HG02884 (cell line): ENCODE data around the gene ARID3B.
"Not testable (repeated sequence)": the region's sequence is repeated elsewhere in the genome, so short reads cannot be mapped to it uniquely, and the experiment has no call there.

Experiments used
- ATAC-seq: cut with Tn5 transposase; IDR thresholded peaks from one replicate; pipeline ENCODE4 v1.9.1; 2021; ENCODE audit warnings: mild to moderate bottlenecking, moderate library complexity; ENCODE audit not compliant: unreplicated experiment

Gene ARID3B

GRCh38 chr15:74565381-74566085 is 24.5 kb downstream of the ARID3B start:
- no peak for ATAC-seq

- ATAC-seq = no peak
These were observed 27.6 kb downstream of the ARID3B start for GRCh38 chr15:74568594-74568993.

- ATAC-seq = no peak
These were observed 28.7 kb downstream of the ARID3B start for GRCh38 chr15:74569731-74570070.

- no peak for ATAC-seq
These were observed 30.2 kb downstream of the ARID3B start for GRCh38 chr15:74571191-74571590.

GRCh38 chr15:74573987-74574386 is 33.0 kb downstream of the ARID3B start:
- no peak for ATAC-seq

GRCh38 chr15:74578496-74578994 is 37.5 kb downstream of the ARID3B start:
- ATAC-seq = no peak

GRCh38 chr15:74579001-74579400 is 38.0 kb downstream of the ARID3B start:
- no peak for ATAC-seq

GRCh38 chr15:74580538-74581350 is 39.7 kb downstream of the ARID3B start:
- no peak for ATAC-seq

GRCh38 chr15:74584204-74584603 is 43.2 kb downstream of the ARID3B start:
- ATAC-seq = no peak

GRCh38 chr15:74584779-74585178 is 43.8 kb downstream of the ARID3B start:
- no peak for ATAC-seq

- ATAC-seq = no peak
These were observed 44.2 kb downstream of the ARID3B start for GRCh38 chr15:74585191-74585590.

GRCh38 chr15:74585857-74586256 is 44.8 kb downstream of the ARID3B start:
- no peak for ATAC-seq

GRCh38 chr15:74589826-74590225 is 48.8 kb downstream of the ARID3B start:
- no peak for ATAC-seq

GRCh38 chr15:74592222-74592621 is 51.2 kb downstream of the ARID3B start:
- ATAC-seq = no peak

GRCh38 chr15:74593122-74593521 is 52.1 kb downstream of the ARID3B start:
- ATAC-seq = no peak

GRCh38 chr15:74594455-74594854 is 53.4 kb downstream of the ARID3B start:
- no peak for ATAC-seq

GRCh38 chr15:74595271-74595670 is 54.3 kb downstream of the ARID3B start:
- ATAC-seq = no peak

GRCh38 chr15:74596736-74597135 is 55.7 kb downstream of the ARID3B start:
- ATAC-seq = not testable (repeated sequence)

GRCh38 chr15:74597146-74597705 is 56.2 kb downstream of the ARID3B start:
- ATAC-seq = not testable (repeated sequence)

- ATAC-seq = peak; percentile 76
These were observed 57.3 kb downstream of the ARID3B start for GRCh38 chr15:74598126-74598842.

- no peak for ATAC-seq
These were observed 58.1 kb downstream of the ARID3B start for GRCh38 chr15:74599156-74599555.
